Stimulated activated CD4-positive, alpha-beta T cell treated with anti-CD3 and anti-CD28 coated beads, Interleukin-15, amount 100 ng/mL, for 48 hours (primary cell): Measurements from ENCODE around the gene AOPEP.

Experiments
- DNase-seq, 2 donors: peaks; one replicate each; pipeline ENCODE4 v3.0.0-alpha.2; 2020; ENCODE audit warnings: low read depth in 2 of 2

The AOPEP gene

DNA sequence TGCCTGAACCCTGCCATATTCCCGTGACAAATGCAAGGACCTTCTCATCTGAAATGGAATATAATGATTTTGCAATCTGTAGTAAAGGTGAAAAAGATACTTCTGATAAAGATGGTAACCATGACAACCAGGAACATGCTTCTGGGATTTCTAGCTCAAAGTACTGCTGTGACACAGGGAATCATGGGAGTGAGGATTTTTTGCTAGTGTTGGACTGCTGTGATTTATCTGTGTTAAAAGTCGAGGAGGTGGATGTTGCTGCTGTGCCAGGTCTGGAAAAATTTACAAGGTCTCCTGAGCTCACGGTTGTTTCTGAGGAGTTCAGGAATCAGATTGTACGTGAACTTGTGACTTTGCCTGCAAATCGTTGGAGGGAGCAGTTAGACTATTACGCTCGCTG lies 33.5 kb downstream of the AOPEP start:
- no peak for DNase-seq

DNA sequence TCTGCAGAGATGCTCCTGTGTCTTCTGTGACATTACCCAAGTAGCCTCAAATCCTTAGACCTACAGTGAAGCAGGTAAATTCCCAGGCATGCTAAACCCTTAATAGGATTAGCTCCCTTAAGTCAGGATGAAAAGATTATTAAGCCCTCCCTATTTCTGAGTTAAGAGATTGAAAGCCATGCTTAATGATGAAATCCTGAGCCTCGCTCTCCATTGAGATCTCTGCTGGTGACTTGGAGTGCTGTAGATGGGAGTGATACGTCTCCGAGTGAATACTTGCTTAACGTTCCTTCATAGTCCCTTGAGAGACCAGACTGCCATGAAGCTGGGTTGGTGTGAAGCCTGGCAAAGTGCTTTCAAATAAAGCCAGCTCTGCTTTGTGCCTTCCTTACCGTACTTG lies 34.2 kb downstream of the AOPEP start:
- no peak for DNase-seq

DNA sequence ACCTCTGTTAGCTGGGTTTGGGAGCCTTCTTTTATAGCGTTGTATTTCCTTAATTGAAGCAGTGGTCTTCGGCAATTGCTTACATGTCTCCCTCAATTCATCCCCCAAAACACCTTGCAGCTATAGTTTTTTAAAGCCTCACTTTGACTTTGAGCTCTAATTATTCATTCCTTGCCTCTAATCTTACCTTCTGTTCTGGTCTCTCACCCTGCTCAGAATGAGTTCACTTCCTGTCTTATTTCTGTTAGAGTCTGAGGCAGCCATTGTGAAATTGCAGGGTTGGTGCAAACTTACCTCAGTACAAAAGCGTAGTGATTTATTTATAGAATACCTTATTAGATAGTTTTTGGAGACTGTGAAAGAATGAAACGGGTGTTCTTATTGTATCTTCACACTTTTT lies 35.0 kb downstream of the AOPEP start:
- no peak for DNase-seq

DNA sequence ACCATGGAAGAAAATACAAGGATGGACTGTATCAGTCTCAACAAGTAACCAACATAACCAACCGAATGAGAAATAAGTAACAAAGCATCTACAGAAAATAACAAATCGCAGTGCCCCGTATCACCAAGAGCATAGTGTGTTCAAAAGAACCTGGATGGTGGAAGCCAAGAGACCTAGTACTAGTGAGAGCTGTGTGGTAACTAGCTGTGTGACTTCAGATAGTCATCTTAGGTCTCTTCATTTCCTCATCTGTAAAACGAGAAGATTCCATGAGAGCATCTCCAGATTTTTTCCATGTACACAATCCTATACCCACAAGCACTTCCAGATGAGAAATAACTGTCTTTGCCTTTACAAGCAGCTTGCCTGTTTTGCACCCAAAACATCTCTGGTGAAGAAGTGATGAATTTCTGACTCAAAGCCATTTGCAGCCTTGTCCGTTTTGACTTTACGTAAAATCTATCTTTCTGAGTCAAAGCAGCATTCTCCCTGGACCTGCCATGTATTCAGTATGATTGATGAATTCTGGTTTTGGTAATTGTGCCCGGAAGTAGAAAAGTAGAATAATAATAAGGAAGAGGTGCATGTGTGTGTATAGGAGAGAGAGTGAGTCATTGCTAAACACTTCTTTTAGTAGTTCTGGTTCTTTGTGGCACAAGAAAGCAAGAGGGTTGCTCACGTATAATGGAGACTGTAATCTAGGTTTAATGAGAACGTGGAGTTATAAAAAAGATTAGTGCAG lies 41.0 kb downstream of the AOPEP start:
- DNase-seq: no peak

DNA sequence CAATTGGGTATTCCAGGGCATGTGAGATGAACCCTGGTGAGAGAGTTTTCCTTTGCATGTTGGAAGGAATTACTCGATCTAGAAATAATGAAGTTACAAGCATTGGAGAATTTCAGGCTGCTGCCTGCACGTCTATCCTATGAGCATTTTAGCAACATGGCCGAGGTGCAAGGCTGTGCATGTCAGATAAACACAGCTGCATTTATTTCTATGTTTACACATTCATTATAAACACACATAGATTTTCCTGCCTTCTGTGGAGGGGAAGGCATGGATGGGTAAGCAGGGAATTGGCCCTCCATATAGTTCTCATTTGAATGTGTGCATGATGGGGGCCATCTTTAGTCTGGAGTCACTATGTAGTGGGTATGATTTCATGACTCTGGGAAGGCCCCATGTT lies 42.3 kb downstream of the AOPEP start:
- DNase-seq: no peak

DNA sequence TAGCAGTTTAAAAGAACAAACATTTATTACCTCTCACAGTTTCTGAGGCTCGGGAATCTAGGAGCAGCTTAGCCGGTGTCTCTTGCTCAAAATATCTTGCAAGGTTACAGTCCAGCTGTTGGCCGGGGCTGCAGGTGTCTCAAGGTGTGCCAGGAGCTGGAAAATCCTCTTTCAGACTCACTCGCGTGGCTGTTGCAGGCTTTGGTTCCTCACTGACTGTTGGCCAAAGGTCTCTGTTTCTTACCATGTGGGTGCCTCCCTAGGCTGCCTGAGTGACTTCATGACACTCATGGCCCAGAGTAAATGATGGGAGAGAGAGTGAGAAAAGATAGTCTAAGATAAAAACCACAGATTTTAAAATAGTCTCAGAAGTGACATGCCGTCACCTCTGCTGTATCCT lies 43.8 kb downstream of the AOPEP start:
- DNase-seq: no peak

DNA sequence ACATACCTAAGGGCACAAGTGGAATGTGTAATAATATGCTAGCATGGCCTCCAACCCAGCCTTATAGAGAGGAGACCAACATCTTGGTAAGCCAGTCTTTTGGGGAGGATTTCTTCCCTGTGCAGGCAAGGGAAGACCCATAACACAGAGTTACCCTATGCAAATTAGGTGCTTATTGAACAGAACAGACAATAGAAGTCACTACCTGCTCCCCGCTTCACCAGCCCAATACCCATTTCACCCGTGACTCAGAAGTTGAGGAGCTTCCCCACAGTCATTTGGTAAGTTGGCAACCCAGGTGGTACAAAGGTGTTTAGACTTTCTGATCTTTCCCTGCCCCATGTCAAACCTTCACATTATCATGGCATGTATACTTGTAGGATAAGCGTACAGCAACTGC lies 44.6 kb downstream of the AOPEP start:
- DNase-seq: no peak

DNA sequence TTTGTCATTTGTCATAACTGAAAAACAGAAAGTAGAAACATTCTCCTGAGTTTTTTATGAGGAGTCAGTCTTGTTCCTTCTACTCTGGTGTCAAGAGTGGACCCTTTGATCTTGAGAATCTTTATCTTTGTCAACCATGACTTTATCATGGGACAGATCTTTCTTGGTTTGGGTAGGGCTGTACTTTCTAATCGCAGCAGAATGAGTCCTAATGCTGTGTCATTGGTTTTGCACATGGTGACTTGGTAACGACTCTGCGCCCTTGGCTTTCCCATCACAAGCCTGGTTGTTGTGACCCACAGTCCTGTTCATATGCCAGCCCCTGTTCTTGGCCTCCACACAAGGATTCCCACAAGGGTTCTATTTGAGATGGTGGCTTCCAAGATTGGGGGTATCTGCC lies 45.6 kb downstream of the AOPEP start:
- DNase-seq: no peak

DNA sequence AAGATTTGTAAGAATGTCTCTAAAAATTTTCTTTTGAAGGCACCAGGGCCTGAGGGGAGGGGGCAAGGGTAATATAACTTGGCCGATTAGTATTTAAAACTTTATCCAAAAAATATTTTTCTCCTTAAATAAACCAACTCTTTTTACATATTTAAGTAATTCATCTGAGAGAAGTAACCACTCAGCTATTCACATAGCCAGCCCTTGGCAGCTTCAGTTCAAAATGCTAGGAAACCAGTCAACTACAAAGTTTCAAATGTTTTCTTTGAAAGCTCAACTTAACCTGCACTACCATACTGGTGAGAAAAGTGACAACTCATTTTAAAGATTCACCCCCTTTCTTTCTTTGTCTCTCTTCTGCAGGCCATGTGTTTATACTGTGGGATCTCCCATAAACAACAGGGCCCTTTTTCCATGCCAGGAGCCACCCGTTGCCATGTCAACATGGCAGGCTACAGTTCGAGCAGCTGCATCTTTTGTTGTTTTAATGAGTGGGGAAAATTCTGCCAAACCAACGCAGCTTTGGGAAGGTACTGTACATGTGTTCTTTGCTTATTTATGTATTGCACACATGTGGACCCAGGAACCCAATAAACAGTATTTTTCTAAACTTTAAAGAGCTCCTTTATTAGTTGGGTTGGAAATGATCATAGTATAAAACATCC lies 46.3 kb downstream of the AOPEP start:
- no peak for DNase-seq

DNA sequence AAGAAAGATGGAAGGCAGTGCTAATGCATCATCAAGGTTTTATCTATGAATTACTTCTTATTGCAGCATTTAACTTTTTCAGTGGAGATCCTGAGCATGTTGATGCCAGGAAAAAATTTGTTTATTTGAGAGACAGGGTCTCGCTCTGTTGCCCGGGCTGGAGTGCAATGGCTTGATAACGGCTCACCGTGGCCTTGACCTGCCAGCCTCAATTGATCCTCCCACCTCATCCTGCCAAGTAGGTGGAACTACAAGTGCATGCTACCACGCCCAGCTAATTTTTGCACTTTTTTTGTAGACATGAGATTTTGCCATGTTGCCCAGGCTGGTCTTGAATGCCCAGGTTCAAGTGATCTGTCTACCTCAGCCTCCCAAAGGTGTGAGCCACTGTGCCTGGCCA lies 47.2 kb downstream of the AOPEP start:
- no peak for DNase-seq

DNA sequence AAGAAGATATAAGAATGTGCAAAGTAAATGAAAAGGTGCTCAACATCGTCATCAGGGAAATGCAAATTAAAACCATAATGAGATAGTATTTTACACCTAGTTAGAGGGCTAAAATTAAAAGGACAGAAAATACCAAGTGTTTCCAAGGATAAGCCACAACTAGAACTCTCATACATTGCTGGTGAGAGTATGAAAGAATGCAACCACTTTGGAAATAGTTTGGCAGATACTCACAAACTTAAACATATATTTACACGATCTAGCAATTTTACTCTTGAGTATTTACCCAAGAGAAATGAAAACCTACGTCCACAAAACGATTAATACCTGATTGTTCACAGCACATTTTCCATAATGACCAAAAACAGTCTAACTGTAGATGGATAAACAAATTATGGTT lies 51.5 kb downstream of the AOPEP start:
- no peak for DNase-seq

DNA sequence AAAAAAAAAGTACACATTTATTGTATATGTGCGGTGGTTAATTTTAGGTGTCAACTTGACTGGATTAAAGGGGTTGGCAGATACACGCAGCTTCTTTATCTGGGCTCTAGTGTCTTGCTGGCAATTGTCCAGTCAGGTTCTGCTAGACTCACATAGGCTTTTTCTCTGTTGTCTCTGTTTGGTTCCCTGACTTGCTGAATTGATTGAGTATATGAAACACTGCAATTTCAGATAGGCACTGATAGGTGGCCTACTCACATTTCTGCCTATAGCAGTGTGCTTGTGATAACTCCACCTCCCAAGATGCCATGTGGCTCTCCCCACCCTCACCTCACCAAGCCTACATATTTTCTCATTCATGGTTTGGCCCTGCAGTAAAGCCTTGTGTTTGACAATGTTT lies 52.5 kb downstream of the AOPEP start:
- no peak for DNase-seq

DNA sequence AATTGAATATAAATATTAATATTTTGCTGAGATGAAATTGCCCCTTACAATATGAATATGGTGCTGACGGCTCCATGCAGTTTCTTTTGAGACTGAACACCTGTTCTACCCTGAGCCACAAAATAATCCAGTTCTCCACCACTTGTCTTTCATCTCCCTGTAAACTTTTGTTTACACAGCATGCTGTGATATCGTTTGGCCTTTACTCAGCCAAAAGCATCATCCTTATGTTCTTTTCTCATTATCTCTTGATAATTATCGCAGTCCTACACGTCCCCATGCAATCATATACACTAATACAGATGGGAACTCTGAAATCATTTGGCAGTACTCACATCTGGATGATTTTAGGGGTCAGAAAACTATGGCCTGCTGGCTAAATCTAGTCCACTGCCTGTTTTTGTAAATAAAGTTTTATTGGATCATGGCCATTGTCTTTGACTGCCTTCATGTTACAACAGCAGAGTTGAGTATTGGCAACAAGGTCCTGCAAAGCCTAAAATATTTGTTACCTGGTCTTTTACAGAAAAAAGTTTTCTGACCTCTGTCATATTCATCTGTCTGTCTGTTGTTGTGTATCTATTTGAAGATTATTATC lies 53.3 kb downstream of the AOPEP start:
- DNase-seq: no peak

DNA sequence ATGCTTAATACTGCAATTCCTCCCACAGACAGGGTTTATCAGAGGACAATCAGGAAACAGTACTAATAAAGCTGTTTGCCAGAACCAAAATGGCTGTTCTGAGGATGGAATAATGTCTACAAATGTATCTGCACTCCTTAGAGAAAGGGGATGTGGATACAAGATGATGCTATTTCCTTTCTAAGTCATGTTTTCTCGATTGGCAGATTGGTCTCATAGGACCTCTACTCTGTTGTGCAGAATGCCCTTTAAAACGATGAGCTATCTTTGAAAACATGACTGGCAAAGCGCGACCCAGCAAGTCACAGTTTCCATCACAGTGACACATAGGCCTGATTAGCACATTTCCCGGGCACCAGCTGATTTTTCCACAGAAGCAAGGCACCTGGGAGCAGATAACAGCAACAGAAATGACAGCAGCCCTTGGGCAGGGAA lies 54.0 kb downstream of the AOPEP start:
- peak in 1 of 2 donors; percentile 10 for DNase-seq

DNA sequence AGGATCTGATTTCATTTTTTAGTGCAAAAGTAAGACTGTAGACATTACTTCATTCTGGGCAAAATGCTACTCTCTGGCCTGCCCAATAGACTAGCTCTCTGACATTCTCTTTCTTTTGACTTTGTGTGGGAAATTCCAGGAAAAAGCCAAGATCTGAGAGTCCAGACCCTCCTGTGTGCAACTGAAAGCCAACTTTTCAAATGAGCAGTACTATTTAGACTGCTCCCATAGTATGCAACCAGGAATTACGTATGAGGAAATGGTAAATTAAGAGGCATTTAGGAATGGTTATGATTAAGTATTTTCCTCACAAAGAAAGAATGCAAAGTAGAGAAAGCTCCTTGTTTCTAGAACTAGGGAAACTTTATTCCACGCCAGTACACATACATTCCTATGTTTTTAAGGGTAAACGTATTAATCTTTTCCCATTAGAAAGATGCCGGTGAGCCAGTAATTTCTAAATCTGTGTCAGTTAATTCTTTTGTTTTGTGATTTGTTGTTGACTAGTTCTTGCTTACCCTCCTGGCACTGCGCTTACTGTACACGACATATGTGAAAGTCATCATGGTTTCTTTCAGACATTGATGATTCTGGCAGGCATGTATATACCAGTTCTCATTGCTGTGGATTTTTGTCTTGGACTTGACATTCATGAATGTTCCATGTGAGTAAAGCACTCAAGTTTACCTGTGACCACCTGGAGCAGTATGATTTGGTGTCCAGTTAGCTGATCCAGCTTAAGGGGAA lies 56.0 kb downstream of the AOPEP start:
- no peak for DNase-seq

DNA sequence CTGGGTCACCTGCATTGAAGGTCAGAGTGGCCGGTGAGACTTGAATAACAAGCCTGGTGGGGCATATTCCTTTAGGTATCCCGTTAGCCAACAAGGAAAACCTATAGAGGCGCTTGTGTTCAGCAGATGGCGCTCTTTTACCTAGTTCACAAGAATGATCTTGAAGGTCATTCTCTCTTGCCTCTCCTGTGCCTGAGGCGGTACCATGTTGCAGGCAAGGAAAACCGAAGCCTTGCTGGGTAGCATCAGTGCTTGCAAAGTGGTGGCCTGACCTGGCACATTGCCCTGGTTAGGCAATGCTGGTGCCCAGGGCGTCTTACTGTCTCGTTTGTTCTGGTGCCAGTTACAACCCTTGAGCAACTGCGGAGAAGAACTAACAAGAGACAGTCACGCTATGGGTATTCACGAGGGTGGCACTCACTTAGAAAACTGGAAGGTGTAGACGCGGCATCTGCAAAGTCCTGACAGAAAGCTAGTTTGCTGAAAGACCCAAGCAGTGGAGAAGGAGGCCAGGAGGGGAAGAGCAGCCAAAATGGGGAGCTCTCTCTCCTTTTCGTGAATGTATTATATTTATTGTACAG lies 56.7 kb downstream of the AOPEP start:
- peak; percentile 4 to 16 for DNase-seq

DNA sequence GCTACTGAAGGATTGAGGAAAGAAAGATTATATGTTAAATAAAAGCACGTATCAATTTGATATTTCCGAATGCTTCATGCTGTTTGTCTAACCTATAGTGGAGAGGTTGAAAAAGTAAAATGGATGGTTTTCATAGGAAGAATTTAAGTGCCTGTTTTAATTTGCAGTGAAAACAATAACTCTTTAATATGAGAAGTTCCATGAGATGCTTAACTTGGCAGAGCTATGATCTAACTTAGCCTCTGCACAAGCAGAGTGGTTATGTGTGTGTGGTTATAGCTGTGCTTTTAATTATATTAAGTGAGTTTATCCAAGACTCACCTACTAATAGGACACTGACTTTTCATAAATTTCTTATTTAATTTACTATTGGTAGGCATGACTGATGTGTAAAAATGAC lies 57.4 kb downstream of the AOPEP start:
- no peak for DNase-seq

DNA sequence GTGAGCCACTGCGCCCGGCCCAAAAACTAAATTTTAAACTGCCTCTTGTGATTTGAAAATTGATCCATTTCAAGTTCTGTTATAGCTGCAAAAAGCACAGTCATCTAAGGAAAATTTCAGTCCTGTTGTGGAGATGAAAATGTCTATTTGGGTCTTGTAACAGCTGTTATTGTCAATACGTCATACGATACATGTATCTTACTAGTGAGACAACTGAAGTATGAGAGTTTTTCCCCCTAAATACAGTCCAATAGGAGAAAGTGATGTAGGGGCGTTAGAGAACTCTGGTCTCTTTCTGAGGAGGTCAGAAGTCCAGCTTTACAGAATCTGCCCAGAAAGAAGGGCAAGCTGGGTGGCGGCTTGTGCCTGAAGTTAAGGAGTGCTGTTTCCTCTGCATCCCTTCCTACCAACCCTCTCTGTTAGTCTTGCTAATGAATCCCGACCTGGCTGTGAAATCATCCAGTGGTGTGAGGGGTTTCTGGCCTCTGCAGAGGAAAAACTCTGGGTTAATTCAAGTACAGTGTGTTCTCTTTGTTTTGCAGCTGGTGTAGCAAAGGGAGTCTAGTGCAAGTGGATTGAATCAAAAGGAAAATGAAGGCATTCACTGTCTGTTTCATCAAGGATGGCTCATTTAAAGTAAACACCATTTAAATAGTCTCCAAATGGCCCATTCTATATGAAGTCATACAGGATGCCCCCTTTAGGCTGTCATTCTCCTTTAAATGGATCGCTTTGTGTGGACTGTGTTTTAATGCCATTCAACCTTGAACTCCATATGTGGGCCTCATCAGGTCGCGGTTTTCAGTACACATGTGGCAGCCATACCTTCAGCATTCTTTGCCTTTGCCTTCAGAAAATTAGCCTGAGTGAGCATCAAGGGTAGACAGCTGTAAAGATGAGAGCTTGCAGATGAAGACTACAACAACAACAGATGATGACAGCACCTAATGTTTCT lies 59.0 kb downstream of the AOPEP start:
- DNase-seq: no peak

DNA sequence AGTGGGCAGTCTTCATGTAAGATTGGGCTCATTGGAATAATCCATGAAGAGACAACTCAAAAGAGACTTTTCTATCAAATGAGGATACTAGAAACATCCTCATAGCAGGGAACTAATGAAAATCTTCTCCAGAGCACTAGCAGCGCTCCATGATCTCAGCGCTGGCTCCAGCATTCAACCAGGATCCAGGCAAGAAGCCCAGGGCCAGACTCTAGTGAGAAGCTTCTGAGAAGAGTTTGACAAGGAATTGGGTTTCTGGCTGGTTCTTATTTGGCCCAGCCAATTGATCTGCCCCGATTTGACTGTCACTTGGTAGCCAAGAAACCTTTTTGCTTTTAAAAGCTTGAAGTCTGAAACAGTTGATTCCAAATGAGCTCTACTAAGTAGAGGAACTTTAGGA lies 60.1 kb downstream of the AOPEP start:
- no peak for DNase-seq

DNA sequence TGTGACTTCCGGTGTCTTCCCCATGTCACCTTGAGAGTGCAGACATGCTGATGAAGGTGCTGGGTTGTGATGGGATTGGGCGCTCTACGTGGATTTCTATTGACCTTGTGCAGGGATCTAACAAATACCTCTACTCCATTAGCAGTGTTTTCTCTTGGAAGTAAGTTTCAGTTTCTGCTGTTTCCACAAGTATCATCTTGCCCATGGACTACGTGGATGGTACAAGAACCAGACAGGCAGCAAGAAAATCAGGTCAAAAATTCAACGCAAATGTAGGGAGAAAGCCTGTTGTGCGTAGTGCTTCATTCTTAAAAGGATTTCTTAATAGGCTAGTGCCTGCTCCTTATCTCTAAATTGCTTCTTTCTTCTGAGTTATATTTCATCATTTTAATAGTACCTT lies 60.8 kb downstream of the AOPEP start:
- no peak for DNase-seq

DNA sequence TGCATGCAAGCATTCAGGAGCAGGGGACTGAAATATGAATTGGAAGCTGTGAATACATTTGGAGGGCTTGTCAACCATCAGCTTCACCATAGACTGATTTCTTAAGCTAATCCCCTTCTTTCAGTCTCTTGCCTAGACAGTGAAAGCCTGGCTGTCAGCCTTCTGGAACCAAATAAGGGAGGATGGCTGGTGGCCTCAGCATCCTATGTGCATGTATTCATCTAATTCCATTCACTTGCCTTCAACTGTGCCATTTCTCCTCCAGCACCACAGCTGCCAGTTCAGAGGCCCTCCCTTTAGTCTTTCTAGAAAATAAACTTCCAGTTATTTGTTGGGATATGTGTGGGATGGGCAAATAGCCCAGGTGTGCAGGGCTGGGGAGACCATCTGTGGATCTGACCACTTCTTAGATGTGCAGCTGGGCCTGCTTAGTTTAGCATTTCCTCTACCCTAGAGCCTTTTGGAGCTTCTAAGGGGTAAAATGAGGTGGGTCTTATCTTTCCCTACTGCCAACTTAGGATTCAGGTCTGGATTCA lies 62.1 kb downstream of the AOPEP start:
- DNase-seq: no peak
